ENCODE measurements around the gene NPTXR.

The NPTXR gene

GRCh38 chr22:38870312-38870741 is 26.5 kb upstream of the NPTXR start:
- peak; percentile 83 for DNase-seq
- in situ Hi-C loops (cut with MboI; ENCODE audit: low pct_unique_long_range_greater_than_20kb, low sequenced_read_pairs): no loop called here

- DNase-seq: no peak
- in situ Hi-C loops (cut with MboI; ENCODE audit: low pct_unique_long_range_greater_than_20kb, low sequenced_read_pairs): no loop called here
Observed at GRCh38 chr22:38869663-38870062, 25.8 kb upstream of the NPTXR start.

DNA sequence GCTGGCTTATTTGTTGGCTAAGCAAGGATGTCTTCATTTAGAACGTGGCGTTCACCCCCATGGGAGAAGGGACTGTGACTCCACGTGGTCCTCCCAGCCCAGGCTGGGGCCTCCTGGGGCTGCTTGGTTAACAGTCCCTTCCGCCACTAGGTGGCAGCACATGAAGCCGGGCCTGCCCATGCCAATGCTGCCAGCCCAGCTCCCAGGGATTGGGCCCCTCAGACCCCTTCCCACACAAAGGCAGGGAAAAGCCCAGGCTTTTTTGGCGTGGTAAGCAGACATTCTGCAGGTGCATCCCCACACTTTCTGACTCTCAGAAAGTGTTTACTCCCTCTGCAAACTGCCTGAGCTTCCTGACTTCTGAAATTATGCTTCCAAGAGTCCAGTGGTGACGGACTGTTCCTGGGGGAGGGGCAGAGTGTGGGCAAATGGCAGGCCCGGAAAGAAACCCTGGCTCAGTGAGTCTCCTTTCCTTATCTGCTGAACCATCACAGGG is 25.1 kb upstream of the NPTXR start:
- DNase-seq: peak; percentile 66
- in situ Hi-C loops (cut with MboI; ENCODE audit: low pct_unique_long_range_greater_than_20kb, low sequenced_read_pairs): no loop called here

- in situ Hi-C loops (cut with MboI; ENCODE audit: low pct_unique_long_range_greater_than_20kb, low sequenced_read_pairs): no loop called here
- no peak for DNase-seq
Observed at GRCh38 chr22:38868286-38868721, 24.5 kb upstream of the NPTXR start.

GRCh38 chr22:38867471-38868285 is 23.9 kb upstream of the NPTXR start:
- DNase-seq: no peak
- in situ Hi-C loops (cut with MboI; ENCODE audit: low pct_unique_long_range_greater_than_20kb, low sequenced_read_pairs): no loop called here

DNA sequence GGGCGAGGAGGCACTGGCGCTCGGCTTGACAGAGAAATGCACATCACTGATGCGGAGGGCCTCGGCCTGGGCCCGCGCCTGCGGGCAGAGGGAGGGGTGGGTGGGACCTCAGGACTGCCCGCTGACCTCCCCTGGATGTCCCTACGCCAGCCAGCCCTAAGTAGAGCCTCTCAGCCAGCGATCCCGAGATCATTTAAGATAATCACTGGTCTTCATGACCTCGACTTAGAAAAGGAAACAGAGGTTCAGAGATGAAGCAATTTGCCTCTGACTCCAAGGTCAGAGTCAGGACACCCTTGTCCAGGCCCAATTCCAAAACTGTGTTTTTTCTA is 23.3 kb upstream of the NPTXR start:
- in situ Hi-C loops (cut with MboI; ENCODE audit: low pct_unique_long_range_greater_than_20kb, low sequenced_read_pairs): no loop called here

GRCh38 chr22:38866399-38867123 is 22.7 kb upstream of the NPTXR start:
- DNase-seq: no peak
- in situ Hi-C loops (cut with MboI; ENCODE audit: low pct_unique_long_range_greater_than_20kb, low sequenced_read_pairs): no loop called here

More for the DNA sequence above, 23.3 kb upstream of the NPTXR start:
- no peak for DNase-seq

DNA sequence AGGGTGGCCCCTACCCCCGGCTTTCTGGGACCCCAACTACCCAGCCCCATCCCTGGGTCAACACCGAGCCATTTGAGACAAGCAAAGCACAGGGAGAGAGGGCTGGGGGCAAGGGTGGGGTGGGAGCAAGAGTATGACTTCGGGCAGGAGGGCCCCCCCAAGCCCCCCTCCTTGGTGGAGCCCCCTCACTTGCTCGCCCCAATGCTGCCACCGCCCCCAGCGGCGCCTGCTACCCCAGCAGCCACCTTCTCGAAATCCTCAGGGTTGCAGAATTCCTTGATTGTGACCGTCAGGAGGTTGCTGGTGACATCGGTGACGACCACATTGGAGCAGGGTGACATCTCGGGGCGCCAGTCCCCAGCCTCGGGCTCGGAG is 22.2 kb upstream of the NPTXR start:
- DNase-seq: no peak
- in situ Hi-C loops (cut with MboI; ENCODE audit: low pct_unique_long_range_greater_than_20kb, low sequenced_read_pairs): no loop called here

- no peak for DNase-seq
- in situ Hi-C loops (cut with MboI; ENCODE audit: low pct_unique_long_range_greater_than_20kb, low sequenced_read_pairs): no loop called here
Observed at GRCh38 chr22:38865201-38866023, 21.6 kb upstream of the NPTXR start.

GRCh38 chr22:38864361-38865191 is 20.7 kb upstream of the NPTXR start:
- in situ Hi-C loops (cut with MboI; ENCODE audit: low pct_unique_long_range_greater_than_20kb, low sequenced_read_pairs): no loop called here

GRCh38 chr22:38863531-38864131 is 19.8 kb upstream of the NPTXR start:
- in situ Hi-C loops (cut with MboI; ENCODE audit: low pct_unique_long_range_greater_than_20kb, low sequenced_read_pairs): no loop called here
- DNase-seq: no peak

More at GRCh38 chr22:38864361-38865191, 20.7 kb upstream of the NPTXR start:
- DNase-seq: no peak

DNA sequence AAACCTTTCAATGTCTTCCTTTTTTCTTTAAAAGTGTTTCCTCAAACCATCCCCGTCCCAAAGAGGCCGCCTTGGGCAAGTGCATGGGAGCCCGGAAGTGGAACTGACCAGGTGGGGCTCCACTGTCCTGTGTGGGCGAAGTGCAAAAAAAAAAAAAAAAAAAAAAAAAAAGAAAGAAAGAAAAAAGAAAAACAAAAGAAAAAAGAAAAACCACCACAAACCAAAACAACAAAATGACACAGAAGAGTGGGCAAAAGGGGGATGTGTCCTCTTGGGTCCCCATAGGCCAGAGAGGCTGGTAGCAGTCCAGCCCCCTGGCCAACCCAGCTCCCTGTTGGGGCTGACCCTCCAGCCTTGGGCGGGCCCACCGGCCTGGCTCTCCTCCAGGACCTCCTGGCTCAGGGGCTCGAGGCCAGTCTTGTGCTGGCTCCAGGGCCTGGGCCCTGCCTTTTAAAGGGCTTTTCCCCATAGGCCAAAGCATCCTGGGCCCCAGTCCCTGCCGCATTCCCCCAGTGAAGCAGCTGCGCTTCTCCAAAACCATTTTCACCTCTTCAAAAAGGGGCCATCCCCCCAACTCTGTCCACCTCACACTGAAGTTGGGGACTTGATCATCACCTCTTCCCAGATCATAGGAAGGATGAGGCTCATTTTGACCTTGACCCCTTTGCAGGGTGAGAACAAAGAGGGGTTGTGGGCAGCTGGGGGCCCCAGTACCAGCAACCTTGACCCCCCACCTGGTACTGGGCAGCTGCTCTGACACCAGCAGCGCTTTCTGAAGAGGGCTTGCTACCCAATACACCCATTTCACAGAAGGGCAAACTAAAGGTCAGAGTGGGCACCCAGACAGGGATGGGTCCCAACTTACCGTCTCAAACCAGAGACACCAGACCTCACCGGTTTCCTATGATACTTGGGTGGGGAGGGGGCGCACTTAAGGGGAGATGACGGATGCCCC is 18.8 kb upstream of the NPTXR start:
- in situ Hi-C loops (cut with MboI; ENCODE audit: low pct_unique_long_range_greater_than_20kb, low sequenced_read_pairs): no loop called here
- DNase-seq: peak; percentile 16

DNA sequence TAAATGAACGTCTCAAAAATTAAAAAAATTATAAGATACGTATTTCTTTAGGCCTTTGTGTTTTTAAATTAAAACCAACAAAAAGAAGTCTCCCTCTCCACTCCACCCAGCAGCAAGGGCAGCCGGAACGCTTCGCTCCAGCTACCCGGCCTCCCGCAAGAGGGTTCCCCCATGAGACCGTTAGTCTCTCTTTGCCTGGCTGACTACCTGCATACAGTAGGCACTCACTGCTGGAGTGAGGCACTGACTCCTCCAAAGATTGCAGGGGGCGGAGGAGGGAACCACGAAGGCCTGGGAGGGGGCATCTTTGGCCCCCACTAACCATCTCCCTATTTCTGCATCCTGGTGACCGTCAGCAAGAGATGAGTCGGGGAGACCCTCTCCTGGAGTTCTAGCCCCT is 18.1 kb upstream of the NPTXR start:
- in situ Hi-C loops (cut with MboI; ENCODE audit: low pct_unique_long_range_greater_than_20kb, low sequenced_read_pairs): no loop called here
- no peak for DNase-seq

DNA sequence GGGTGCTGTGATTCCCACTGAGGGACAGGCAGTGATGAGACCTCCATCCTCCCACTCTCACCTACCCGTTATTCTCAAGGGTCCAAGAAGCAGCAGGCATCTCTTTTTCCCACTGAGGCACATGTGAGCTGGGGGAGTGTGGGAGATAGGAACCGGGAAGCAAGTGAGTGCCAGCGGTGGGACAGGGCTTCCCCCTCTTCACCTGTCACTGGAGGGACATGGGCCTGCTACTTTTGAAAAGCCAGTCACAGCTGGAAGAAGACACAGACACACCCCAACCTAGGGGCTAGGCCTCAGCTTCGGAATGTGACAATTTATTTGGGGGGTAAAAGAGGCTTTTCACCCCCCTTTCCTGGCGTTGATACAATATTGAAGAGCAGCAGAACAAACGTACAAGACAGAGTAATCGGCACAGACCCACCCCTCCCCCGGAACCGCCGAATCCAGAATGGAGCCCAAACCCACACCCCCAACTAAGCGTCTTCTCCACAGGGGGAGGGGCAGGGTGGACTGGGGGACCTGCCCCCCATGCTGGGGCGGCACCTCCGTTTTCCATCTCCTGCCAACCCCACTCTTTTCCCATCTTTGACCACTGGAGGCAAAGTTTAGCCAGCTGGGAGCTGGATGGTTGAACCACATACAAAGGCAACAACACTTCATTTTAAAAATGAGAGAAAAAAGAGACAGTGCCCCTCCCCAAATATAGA is 17.5 kb upstream of the NPTXR start:
- in situ Hi-C loops (cut with MboI; ENCODE audit: low pct_unique_long_range_greater_than_20kb, low sequenced_read_pairs): no loop called here
- no peak for DNase-seq

GRCh38 chr22:38860283-38861169 is 16.7 kb upstream of the NPTXR start:
- in situ Hi-C loops (cut with MboI; ENCODE audit: low pct_unique_long_range_greater_than_20kb, low sequenced_read_pairs): no loop called here
- no peak for DNase-seq

Measured in KBM-7 (cell line).